OCI-LY3 (cell line): ENCODE measurements around the gene TRAF3.

ENCODE experiments used
- H2AFZ ChIP-seq: fragments of 200-600, 300-600 bp; shearing (Covaris generic); 2 replicates; pipeline ENCODE4 v1.6.0; 2014; ENCODE audit warnings: antibody characterized with exemption, low read depth, low read length
- H3K27ac ChIP-seq: fragments of 200-600, 300-600 bp; sonication (generic); 2 replicates; pipeline ENCODE4 v1.5.1; 2014; ENCODE audit warnings: mild to moderate bottlenecking, low read length, moderate library complexity, mixed read lengths
- H3K27me3 ChIP-seq: fragments of 200-600, 300-600 bp; sonication (generic); 2 replicates; pipeline ENCODE4 v1.6.1; 2014; ENCODE audit warnings: low read depth, low read length, mixed read lengths
- H3K36me3 ChIP-seq: fragments of 200-600, 300-600 bp; sonication (generic); replicated peaks from 2 replicates; pipeline ENCODE3; 2014; ENCODE audit warnings: low read depth, low read length, mixed read lengths
- H3K4me1 ChIP-seq: fragments of 300-600, 200-600 bp; sonication (generic); 2 replicates; pipeline ENCODE4 v1.6.1; 2014; ENCODE audit warnings: low read length, mixed read lengths
- H3K4me2 ChIP-seq: fragments of 200-600, 300-600 bp; sonication (generic); 2 replicates; pipeline ENCODE4 v1.6.1; 2014; ENCODE audit warnings: low read length, mixed read lengths
- H3K4me3 ChIP-seq: fragments of 300-600, 200-600 bp; sonication (generic); 2 replicates; pipeline ENCODE4 v1.5.1; 2014; ENCODE audit warnings: antibody characterized with exemption, mild to moderate bottlenecking, low read length, moderate library complexity
- H3K79me2 ChIP-seq: fragments of 300-600, 200-600 bp; shearing (Covaris generic); 2 replicates; pipeline ENCODE4 v1.6.1; 2014; ENCODE audit warnings: mild to moderate bottlenecking, low read length, mixed read lengths
- H3K9ac ChIP-seq: fragments of 300-600, 200-600 bp; shearing (Covaris generic); 2 replicates; pipeline ENCODE4 v1.6.0; 2014; ENCODE audit warnings: mild to moderate bottlenecking, low read length, moderate library complexity
- H3K9me3 ChIP-seq: fragments of 200-600, 300-600 bp; shearing (Covaris generic); 2 replicates; pipeline ENCODE4 v1.6.1; 2014; ENCODE audit warnings: low read length, mixed read lengths; ENCODE audit not compliant: insufficient read depth
- H4K20me1 ChIP-seq: fragments of 200-600, 300-600 bp; sonication (generic); 2 replicates; pipeline ENCODE4 v1.6.1; 2016; ENCODE audit warnings: low read length, mixed read lengths; ENCODE audit not compliant: insufficient read depth
- EZH2phosphoT487 ChIP-seq: fragments of 200-600 bp; shearing (Covaris generic); IDR thresholded peaks from 2 replicates; pipeline ENCODE4 v1.6.1; 2018; ENCODE audit warnings: antibody characterized with exemption, mixed run types, low read depth
- TF ChIP-seq, protein P1 (sequence below): fragments of 200-600, 300-600 bp; sonication (generic); IDR thresholded peaks from 2 replicates; pipeline ENCODE4 v1.5.1; 2014; ENCODE audit warnings: antibody characterized with exemption, low read length, low read depth

The TRAF3 gene

DNA sequence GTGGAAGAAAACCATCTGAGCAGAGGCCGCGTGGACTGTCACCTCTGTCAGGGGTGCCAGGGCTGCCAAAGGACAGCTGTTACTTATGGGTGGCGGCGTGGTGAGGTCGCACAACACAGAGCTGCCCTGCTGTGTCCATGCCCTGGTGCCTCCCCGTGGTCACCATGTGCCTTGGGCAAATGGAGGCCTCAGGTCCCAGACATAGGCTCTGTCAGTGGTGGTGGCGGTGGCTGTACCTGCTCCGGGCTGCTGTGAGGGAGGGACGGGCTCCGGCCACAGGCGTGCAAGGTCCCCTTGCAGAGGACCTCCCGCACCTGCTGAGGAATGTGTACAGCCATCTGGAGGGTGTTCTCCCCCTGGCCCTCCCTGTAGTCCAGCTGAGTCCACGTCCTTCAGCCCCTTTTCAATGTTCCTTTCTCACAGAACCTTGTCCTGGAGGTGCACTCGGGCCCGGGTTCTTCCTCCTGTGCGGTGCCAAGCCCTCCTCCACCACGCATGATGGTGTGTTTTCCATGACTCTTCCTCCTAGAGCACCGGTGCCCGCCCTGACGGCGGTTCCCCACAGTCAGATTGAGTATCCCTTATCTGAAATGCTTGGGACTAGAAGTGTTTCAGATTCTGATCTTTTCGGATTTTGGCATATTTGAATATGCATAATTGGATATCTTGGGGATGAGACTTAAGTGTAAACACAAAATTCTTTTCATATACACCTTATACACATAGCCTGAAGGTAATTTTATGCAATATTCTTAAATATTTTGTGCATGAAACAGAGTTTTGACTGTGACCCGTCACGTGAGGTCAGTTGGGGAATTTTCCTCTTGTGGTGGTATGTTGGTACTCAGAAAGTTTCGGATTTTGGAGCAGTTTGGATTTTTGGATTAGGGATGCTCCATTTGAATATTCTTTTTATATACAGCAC, 49.8 kb downstream of the TRAF3 start:
- no peak overlapping the region for H3K4me2 ChIP-seq
- peaks cover 98% of the 10 kb centered on the region for H4K20me1 ChIP-seq
- no peak overlapping the region for H3K9ac ChIP-seq
- no peaks in the 10 kb centered on the region for H3K9me3 ChIP-seq
- H3K4me3 ChIP-seq = no peak overlapping the region
- no peak overlapping the region for H2AFZ ChIP-seq
- no peaks in the 10 kb centered on the region for H3K27me3 ChIP-seq
- H3K36me3 ChIP-seq = peaks cover 56% of the 10 kb centered on the region
- no peak overlapping the region for H3K27ac ChIP-seq
- TF ChIP-seq EZH2phosphoT487 = no peak
- TF ChIP-seq, protein P1, sequence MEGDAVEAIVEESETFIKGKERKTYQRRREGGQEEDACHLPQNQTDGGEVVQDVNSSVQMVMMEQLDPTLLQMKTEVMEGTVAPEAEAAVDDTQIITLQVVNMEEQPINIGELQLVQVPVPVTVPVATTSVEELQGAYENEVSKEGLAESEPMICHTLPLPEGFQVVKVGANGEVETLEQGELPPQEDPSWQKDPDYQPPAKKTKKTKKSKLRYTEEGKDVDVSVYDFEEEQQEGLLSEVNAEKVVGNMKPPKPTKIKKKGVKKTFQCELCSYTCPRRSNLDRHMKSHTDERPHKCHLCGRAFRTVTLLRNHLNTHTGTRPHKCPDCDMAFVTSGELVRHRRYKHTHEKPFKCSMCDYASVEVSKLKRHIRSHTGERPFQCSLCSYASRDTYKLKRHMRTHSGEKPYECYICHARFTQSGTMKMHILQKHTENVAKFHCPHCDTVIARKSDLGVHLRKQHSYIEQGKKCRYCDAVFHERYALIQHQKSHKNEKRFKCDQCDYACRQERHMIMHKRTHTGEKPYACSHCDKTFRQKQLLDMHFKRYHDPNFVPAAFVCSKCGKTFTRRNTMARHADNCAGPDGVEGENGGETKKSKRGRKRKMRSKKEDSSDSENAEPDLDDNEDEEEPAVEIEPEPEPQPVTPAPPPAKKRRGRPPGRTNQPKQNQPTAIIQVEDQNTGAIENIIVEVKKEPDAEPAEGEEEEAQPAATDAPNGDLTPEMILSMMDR = no peak
- peaks cover 100% of the 10 kb centered on the region for H3K79me2 ChIP-seq
- peaks cover 6% of the 10 kb centered on the region for H3K4me1 ChIP-seq

DNA sequence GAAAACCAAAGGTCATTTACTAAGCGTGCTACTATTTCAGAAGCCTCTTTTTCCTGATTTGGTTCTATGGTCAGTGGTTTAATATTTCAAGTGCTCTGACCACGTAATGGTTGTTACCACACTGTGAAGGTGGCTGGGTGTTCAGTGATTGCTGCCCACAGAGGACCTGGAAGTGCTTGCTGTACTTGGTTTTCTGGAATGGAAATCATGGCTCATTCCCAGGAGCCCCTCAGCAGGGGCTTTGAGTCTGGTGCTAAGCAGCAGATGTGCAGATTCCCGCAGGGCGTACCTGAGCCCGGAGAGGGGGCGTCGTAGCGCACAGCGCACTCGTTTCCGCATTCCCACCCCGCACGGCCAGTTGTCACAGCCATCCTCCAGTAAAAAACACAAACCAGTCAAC, 50.5 kb downstream of the TRAF3 start:
- Histone ChIP-seq H3K27ac (no peak overlapping the region), H4K20me1 (peaks cover 97% of the 10 kb centered on the region), H3K36me3 (peaks cover 56% of the 10 kb centered on the region), H3K9ac (no peak overlapping the region), H3K4me1 (no peaks in the 10 kb centered on the region; the same call in 1 of the 2 replicates), H3K4me3 (no peak overlapping the region), H3K4me2 (no peak overlapping the region), H2AFZ (no peak overlapping the region), H3K9me3 (no peaks in the 10 kb centered on the region), H3K27me3 (no peaks in the 10 kb centered on the region), H3K79me2 (peaks cover 100% of the 10 kb centered on the region)
- TF ChIP-seq, protein P1 = no peak
- no peak for TF ChIP-seq EZH2phosphoT487

DNA sequence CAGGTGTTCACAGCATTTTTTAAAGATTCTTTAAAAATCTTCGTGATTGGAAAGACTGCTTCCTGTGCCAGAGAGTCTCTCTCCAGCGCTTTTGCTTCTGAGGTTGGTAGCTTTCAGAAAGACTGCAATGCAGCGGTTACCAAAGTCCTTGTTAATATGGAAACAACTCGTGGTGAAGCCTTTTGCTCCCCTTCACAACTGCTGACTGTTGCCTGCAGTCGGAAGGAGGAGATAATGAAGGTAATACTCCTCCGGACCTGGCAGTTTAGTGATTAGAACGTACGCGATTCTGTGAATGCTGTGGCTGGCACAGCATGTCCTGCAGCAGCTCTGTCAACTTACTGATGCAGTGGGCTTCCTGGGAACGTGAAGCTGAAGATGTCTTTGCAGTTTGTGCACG, 50.9 kb downstream of the TRAF3 start:
- TF ChIP-seq EZH2phosphoT487 = no peak
- TF ChIP-seq, protein P1 = no peak
- no peak overlapping the region for H2AFZ ChIP-seq
- H3K4me3 ChIP-seq = no peak overlapping the region
- H3K9ac ChIP-seq = no peak overlapping the region
- no peak overlapping the region for H3K4me2 ChIP-seq
- H3K27me3 ChIP-seq = no peaks in the 10 kb centered on the region
- H3K4me1 ChIP-seq = no peaks in the 10 kb centered on the region
- no peaks in the 10 kb centered on the region for H3K9me3 ChIP-seq
- H3K79me2 ChIP-seq = peaks cover 100% of the 10 kb centered on the region
- H3K36me3 ChIP-seq = peaks cover 60% of the 10 kb centered on the region
- peaks cover 97% of the 10 kb centered on the region for H4K20me1 ChIP-seq
- H3K27ac ChIP-seq = no peak overlapping the region

DNA sequence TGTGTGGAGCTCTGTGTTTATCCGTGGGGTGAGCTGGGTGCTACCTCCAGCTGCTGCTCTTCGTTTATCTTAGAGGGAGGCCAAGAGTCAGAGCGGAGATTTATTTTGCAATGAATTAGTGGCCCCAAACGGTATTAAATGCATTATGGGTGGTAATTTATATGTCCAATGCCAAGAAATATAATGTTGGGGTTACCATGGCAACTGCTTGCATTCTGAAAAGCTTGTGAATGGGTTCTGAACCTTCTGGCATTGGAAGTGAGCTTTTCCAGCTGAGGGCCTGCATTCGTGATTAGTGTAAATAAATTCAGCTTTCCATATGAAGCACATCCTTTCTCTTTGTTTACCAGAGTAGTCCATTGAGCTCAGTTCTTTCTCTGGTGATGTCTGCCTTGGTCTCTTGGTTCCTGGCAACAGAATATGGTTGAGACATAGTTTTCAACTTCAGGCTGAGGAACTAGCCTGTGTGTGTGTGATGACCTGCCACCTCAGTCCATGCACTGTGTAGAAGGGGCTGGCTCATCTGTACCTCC, 51.8 kb downstream of the TRAF3 start:
- TF ChIP-seq, protein P1 = no peak
- TF ChIP-seq EZH2phosphoT487 = no peak
- Histone ChIP-seq H3K4me2 (no peak overlapping the region), H4K20me1 (peaks cover 94% of the 10 kb centered on the region), H3K9ac (no peak overlapping the region), H3K4me3 (no peak overlapping the region), H3K27ac (no peak overlapping the region), H3K9me3 (no peaks in the 10 kb centered on the region), H3K4me1 (no peaks in the 10 kb centered on the region), H3K79me2 (peaks cover 100% of the 10 kb centered on the region), H3K36me3 (peaks cover 64% of the 10 kb centered on the region), H3K27me3 (no peaks in the 10 kb centered on the region), H2AFZ (no peak overlapping the region)
